IMR-90 (cell line): ENCODE measurements around the gene DUS2. TPM values are rescaled to one million over a fixed set of nuclear protein-coding genes. Genes with fewer than 3 reads are reported as not detected.

Experiments used
- ATAC-seq: fragments of 200-7000 bp; cut with Tn5 transposase; 2 replicates; pipeline ENCODE4 v1.9.1; 2020; ENCODE audit warnings: low read depth, mild to moderate bottlenecking, moderate library complexity
- BruUV-seq: library from RNA; stranded (reverse); fragments of 400-500 nt; replicated peaks from 2 replicates; lab custom pipeline; 2021; lab: Mats Ljungman, UMichigan
- CTCF ChIA-PET: fragments of 300-600 bp; formaldehyde crosslinking; extraction: SDS; loops from one replicate; lab custom pipeline; 2021; ENCODE audit warnings: antibody characterized with exemption; lab: Yijun Ruan, JAX
- POLR2A ChIA-PET: fragments of 300-600 bp; sonication (Branson Sonifier 250); formaldehyde crosslinking; loops from one replicate; lab custom pipeline; 2022; ENCODE audit warnings: antibody characterized with exemption; ENCODE audit not compliant: unreplicated experiment; lab: Charles Lee
- DNase-seq: peaks from one replicate; pipeline ENCODE4 v3.0.0; 2013
- H2AFZ ChIP-seq: replicated peaks from 2 replicates; pipeline ENCODE3; 2013; ENCODE audit warnings: low read length, mild to moderate bottlenecking; ENCODE audit not compliant: poor library complexity
- H2AK5ac ChIP-seq: 2 replicates; pipeline ENCODE4 v1.6.1; 2013; ENCODE audit warnings: low read depth, low read length, inconsistent platforms
- H2AK9ac ChIP-seq: replicated peaks from 2 replicates; pipeline ENCODE3; 2013; ENCODE audit warnings: mild to moderate bottlenecking, low read depth, low read length, moderate library complexity; ENCODE audit not compliant: poor library complexity
- H2BK120ac ChIP-seq: 2 replicates; pipeline ENCODE4 v1.6.1; 2013; ENCODE audit warnings: low read depth, low read length, inconsistent platforms
- H2BK15ac ChIP-seq: 3 replicates; pipeline ENCODE4 v1.6.1; 2013; ENCODE audit warnings: low read depth, low read length, inconsistent platforms
- H2BK20ac ChIP-seq: 2 replicates; pipeline ENCODE4 v1.6.1; 2013; ENCODE audit warnings: low read depth, mild to moderate bottlenecking, inconsistent platforms, low read length, moderate library complexity
- H2BK5ac ChIP-seq: 2 replicates; pipeline ENCODE4 v1.6.1; 2013; ENCODE audit warnings: mild to moderate bottlenecking, low read depth, low read length, inconsistent platforms; ENCODE audit not compliant: poor library complexity, severe bottlenecking
- H3K14ac ChIP-seq: replicated peaks from 2 replicates; pipeline ENCODE4 v1.6.1; 2013; ENCODE audit warnings: low read depth, low read length, inconsistent platforms
- H3K18ac ChIP-seq: 2 replicates; pipeline ENCODE4 v1.6.1; 2013; ENCODE audit warnings: low read depth, low read length, control low read depth
- H3K23ac ChIP-seq: 2 replicates; pipeline ENCODE4 v1.6.1; 2013; ENCODE audit warnings: low read depth, low read length, inconsistent platforms
- H3K27ac ChIP-seq: 2 replicates; pipeline ENCODE4 v1.5.1; 2013; ENCODE audit warnings: mild to moderate bottlenecking, control low read depth, low read length; ENCODE audit not compliant: insufficient read depth
- H3K27me3 ChIP-seq: 2 replicates; pipeline ENCODE4 v1.6.1; 2013; ENCODE audit warnings: low read length; ENCODE audit not compliant: control insufficient read depth, insufficient read depth
- H3K36me3 ChIP-seq: 2 replicates; pipeline ENCODE4 v1.6.1; 2013; ENCODE audit warnings: low read length, mixed read lengths; ENCODE audit not compliant: control insufficient read depth, insufficient read depth
- H3K4ac ChIP-seq: 2 replicates; pipeline ENCODE4 v1.6.1; 2013; ENCODE audit warnings: low read depth, low read length, inconsistent platforms
- H3K4me1 ChIP-seq: 2 replicates; pipeline ENCODE4 v1.6.1; 2013; ENCODE audit warnings: low read length, mixed read lengths; ENCODE audit not compliant: control insufficient read depth, insufficient read depth
- H3K4me2 ChIP-seq: 2 replicates; pipeline ENCODE4 v1.6.1; 2013; ENCODE audit warnings: low read depth, mild to moderate bottlenecking, control low read depth, low read length, moderate library complexity
- H3K4me3 ChIP-seq: 2 replicates; pipeline ENCODE4 v1.5.1; 2013; ENCODE audit warnings: low read depth, mild to moderate bottlenecking, control low read depth, low read length, moderate library complexity; ENCODE audit not compliant: insufficient read depth
- H3K56ac ChIP-seq: 2 replicates; pipeline ENCODE4 v1.6.1; 2013; ENCODE audit warnings: low read length, inconsistent platforms; ENCODE audit not compliant: insufficient read depth; ENCODE audit errors: extremely low read depth
- H3K79me1 ChIP-seq, 2 experiments: 2 replicates each; pipeline ENCODE4 v1.6.1; 2013; ENCODE audit warnings: low read length in 2 of 2, inconsistent platforms in 1 of 2, low read depth in 1 of 2
- H3K9ac ChIP-seq: 2 replicates; pipeline ENCODE4 v1.6.1; 2013; ENCODE audit warnings: low read depth, low read length, control low read depth
- H3K9me1 ChIP-seq: 2 replicates; pipeline ENCODE4 v1.6.1; 2013; ENCODE audit warnings: low read length, inconsistent platforms; ENCODE audit not compliant: insufficient read depth
- H3K9me3 ChIP-seq: 2 replicates; pipeline ENCODE4 v1.6.1; 2013; ENCODE audit warnings: low read length; ENCODE audit not compliant: control insufficient read depth, insufficient read depth
- H4K20me1 ChIP-seq: 2 replicates; pipeline ENCODE4 v1.6.1; 2013; ENCODE audit warnings: low read length, inconsistent platforms; ENCODE audit not compliant: insufficient read depth
- H4K5ac ChIP-seq: 2 replicates; pipeline ENCODE4 v1.6.1; 2013; ENCODE audit warnings: mild to moderate bottlenecking, low read depth, low read length, control low read depth
- H4K8ac ChIP-seq, 2 experiments: 2 replicates each; pipeline ENCODE4 v1.6.1; 2013; ENCODE audit warnings: low read depth in 2 of 2, low read length in 2 of 2, control low read depth in 1 of 2, inconsistent platforms in 1 of 2
- H4K91ac ChIP-seq: 2 replicates; pipeline ENCODE4 v1.6.1; 2013; ENCODE audit warnings: low read depth, low read length, inconsistent platforms; ENCODE audit not compliant: insufficient read depth
- BHLHE40 ChIP-seq: fragments of 150-350 bp; IDR thresholded peaks from 2 replicates; pipeline ENCODE4 v1.6.1; 2016; ENCODE audit warnings: mild to moderate bottlenecking, low read depth, low read length
- CEBPB ChIP-seq: IDR thresholded peaks from 2 replicates; pipeline ENCODE4 v1.6.1; 2012; ENCODE audit warnings: low read depth, low read length, improper control_type of control experiment
- CHD1 ChIP-seq: IDR thresholded peaks from 2 replicates; pipeline ENCODE4 v1.6.1; 2012; ENCODE audit warnings: low read depth, low read length, improper control_type of control experiment
- CTCF ChIP-seq: conservative IDR thresholded peaks from 2 replicates; pipeline ENCODE4 v1.5.1; 2012; ENCODE audit warnings: mild to moderate bottlenecking, low read depth, low read length, improper control_type of control experiment
- ELK1 ChIP-seq: fragments of 150-350 bp; IDR thresholded peaks from 2 replicates; pipeline ENCODE4 v1.6.1; 2016; ENCODE audit warnings: low read depth, mild to moderate bottlenecking, low read length, moderate library complexity, borderline replicate concordance
- MAFK ChIP-seq: IDR thresholded peaks from 2 replicates; pipeline ENCODE4 v1.6.1; 2012; ENCODE audit warnings: low read depth, low read length, improper control_type of control experiment
- MAZ ChIP-seq: IDR thresholded peaks from 2 replicates; pipeline ENCODE4 v1.6.1; 2012; ENCODE audit warnings: low read depth, mild to moderate bottlenecking, low read length, improper control_type of control experiment, moderate library complexity, borderline replicate concordance
- MXI1 ChIP-seq: IDR thresholded peaks from 2 replicates; pipeline ENCODE4 v1.6.1; 2012; ENCODE audit warnings: low read depth, mild to moderate bottlenecking, low read length, moderate library complexity, borderline replicate concordance
- NFE2L2 ChIP-seq: fragments of 150-350 bp; IDR thresholded peaks from 2 replicates; pipeline ENCODE4 v1.6.1; 2016; ENCODE audit warnings: low read depth, mild to moderate bottlenecking, low read length
- POLR2A ChIP-seq: IDR thresholded peaks from 2 replicates; pipeline ENCODE4 v1.6.1; 2012; ENCODE audit warnings: mild to moderate bottlenecking, low read depth, low read length
- RAD21 ChIP-seq: IDR thresholded peaks from 2 replicates; pipeline ENCODE4 v1.6.1; 2012; ENCODE audit warnings: low read length, improper control_type of control experiment
- RCOR1 ChIP-seq: IDR thresholded peaks from 2 replicates; pipeline ENCODE4 v1.6.1; 2012; ENCODE audit warnings: mild to moderate bottlenecking, low read length, improper control_type of control experiment; ENCODE audit not compliant: insufficient replicate concordance
- RFX5 ChIP-seq: IDR thresholded peaks from 2 replicates; pipeline ENCODE4 v1.8.0; 2012; ENCODE audit warnings: low read depth, mild to moderate bottlenecking, low read length, moderate library complexity
- SMC3 ChIP-seq: fragments of 150-350 bp; IDR thresholded peaks from 2 replicates; pipeline ENCODE4 v1.6.1; 2016; ENCODE audit warnings: low read depth, mild to moderate bottlenecking, antibody characterized with exemption, low read length, moderate library complexity
- USF2 ChIP-seq: fragments of 150-350 bp; IDR thresholded peaks from 2 replicates; pipeline ENCODE4 v1.6.1; 2017; ENCODE audit warnings: mild to moderate bottlenecking, antibody characterized with exemption, low read length, low read depth
- WGBS, 2 experiments: methylation state at CpG; one replicate each; pipeline versions ENCODE4 v1.1.5 to v1.1.7; 2013; ENCODE audit warnings: missing lambda C conversion rate in 2 of 2; ENCODE audit not compliant: insufficient read length in 1 of 2; ENCODE audit errors: extremely low coverage in 2 of 2; 5-methylcytosine and 5-hydroxymethylcytosine counted together
- dilution Hi-C: fragments of 300-500 bp; cut with HindIII; formaldehyde crosslinking; loops from one replicate; pipeline ENCODE4 v1.14.3; 2018; ENCODE audit warnings: low sequenced_read_pairs; ENCODE audit not compliant: unreplicated experiment
- in situ Hi-C: fragments of 300-500 bp; cut with MboI; formaldehyde crosslinking; loops from 3 replicates; pipeline ENCODE4 v1.14.3; 2019; ENCODE audit warnings: low sequenced_read_pairs, inconsistent platforms, mixed read lengths
- intact Hi-C: fragments of 100-400 bp; cut with micrococcal nuclease; formaldehyde crosslinking; loops from 2 replicates; pipeline ENCODE4 v1.10.0; 2022
- polyA plus RNA-seq, 3 experiments: library from polyadenylated mRNA; depleted of rRNA; stranded (reverse); fragments of >200 nt; gene quantifications; 2 replicates each; pipeline ENCODE4 v1.2.3, GENCODE V29; 2012; ENCODE audit warnings: low replicate concordance in 1 of 3
- total RNA-seq: library from RNA; depleted of rRNA; stranded (reverse); fragments of >200 nt; gene quantifications from 2 replicates; pipeline ENCODE4 v1.2.3, GENCODE V29; 2012

Gene DUS2
- total and polyA plus RNA-seq, 2 of the 4 experiments (the other 2 are of a cell fraction), result 15.8 to 30.5 TPM

GRCh38 chr16:68055395-68055794, 32.3 kb downstream of the DUS2 start:
- no peaks in the 10 kb centered on the region for H3K9me3 ChIP-seq
- no peak overlapping the region for H3K23ac ChIP-seq
- H3K18ac ChIP-seq, result no peak overlapping the region
- no peak overlapping the region for H3K27ac ChIP-seq
- H2BK120ac ChIP-seq, result no peak overlapping the region
- H2BK5ac ChIP-seq, result no peak overlapping the region
- no peak for DNase-seq
- H3K14ac ChIP-seq, result no peak overlapping the region
- no peak overlapping the region for H2AK5ac ChIP-seq
- intact Hi-C loops, result no loop called here
- H2AK9ac ChIP-seq, result no peak overlapping the region
- no peak overlapping the region for H4K91ac ChIP-seq
- no peak overlapping the region for H2AFZ ChIP-seq
- CTCF ChIA-PET, result no interaction called here
- H4K8ac ChIP-seq, result no peak overlapping the region
- no peaks in the 10 kb centered on the region for H3K9me1 ChIP-seq
- dilution Hi-C loops, result no loop called here
- H4K5ac ChIP-seq, result no peak overlapping the region
- ATAC-seq, result no peak
- TF ChIP-seq CHD1 (no peak), RFX5 (no peak), MAZ (no peak), RCOR1 (no peak), CEBPB (no peak), NFE2L2 (no peak), POLR2A (no peak), SMC3 (no peak), RAD21 (no peak), BHLHE40 (no peak), USF2 (no peak), ELK1 (no peak), MAFK (no peak), CTCF (no peak), MXI1 (no peak)
- no peaks in the 10 kb centered on the region for H3K4me1 ChIP-seq
- POLR2A ChIA-PET, result no interaction called here
- H3K56ac ChIP-seq, result no peak overlapping the region
- no TSS peak for BruUV-seq
- H3K27me3 ChIP-seq, result no peaks in the 10 kb centered on the region
- no peak overlapping the region for H3K4ac ChIP-seq
- H3K36me3 ChIP-seq, result peaks cover 19% of the 10 kb centered on the region
- no peak overlapping the region for H3K9ac ChIP-seq
- H3K4me3 ChIP-seq, result no peak overlapping the region
- no peak overlapping the region for H2BK20ac ChIP-seq
- H4K20me1 ChIP-seq, result no peaks in the 10 kb centered on the region; the same call in 1 of the 2 replicates
- in situ Hi-C loops, result no loop called here
- 100% methylated on average over 1 of the region's 3 CpGs; no CpG with 5 or more reads in 1 of the 2 experiments for WGBS, 2 experiments
- H2BK15ac ChIP-seq, result no peak overlapping the region
- no peaks in the 10 kb centered on the region; a peak in 1 of 4 replicates for H3K79me1 ChIP-seq
- H3K4me2 ChIP-seq, result no peak overlapping the region
